HFF-Myc (cell line): ENCODE results near the gene TMEM9B.
"Not testable (repeated sequence)": the region's sequence is repeated elsewhere in the genome, so short reads cannot be mapped to it uniquely, and the experiment has no call there.

Experiments used
- DNase-seq: peaks from one replicate; pipeline ENCODE4 v3.0.0-alpha.2; 2011; ENCODE audit warnings: low read depth; ENCODE audit errors: extremely low read depth
- H3K4me3 ChIP-seq: replicated peaks from 2 replicates; pipeline ENCODE4 v1.5.1; 2011; ENCODE audit warnings: low read depth, mild to moderate bottlenecking, control low read depth, low read length
- CTCF ChIP-seq: IDR thresholded peaks from 2 replicates; pipeline ENCODE4 v1.5.1; 2012; ENCODE audit warnings: mild to moderate bottlenecking, low read depth, low read length, control low read depth; ENCODE audit errors: missing control alignments

The TMEM9B gene

GRCh38 chr11:8937659-8938058 is 26.6 kb downstream of the TMEM9B start:
- TF ChIP-seq CTCF: no peak
- no peak overlapping the region for H3K4me3 ChIP-seq
- DNase-seq: no peak

GRCh38 chr11:8937159-8937558 is 27.1 kb downstream of the TMEM9B start:
- no peak for DNase-seq
- no peak for TF ChIP-seq CTCF

GRCh38 chr11:8935789-8936188 is 28.5 kb downstream of the TMEM9B start:
- H3K4me3 ChIP-seq, DNase-seq: not testable (repeated sequence)

More at GRCh38 chr11:8937159-8937558, 27.1 kb downstream of the TMEM9B start:
- H3K4me3 ChIP-seq: no peak overlapping the region

- no peak for TF ChIP-seq CTCF
- no peak for DNase-seq
- no peak overlapping the region for H3K4me3 ChIP-seq
These were observed 29.3 kb downstream of the TMEM9B start for GRCh38 chr11:8934742-8935488.

GRCh38 chr11:8933931-8934330 is 30.3 kb downstream of the TMEM9B start:
- no peak for DNase-seq
- no peak for TF ChIP-seq CTCF
- no peak overlapping the region for H3K4me3 ChIP-seq

GRCh38 chr11:8932564-8933180 is 31.6 kb downstream of the TMEM9B start, which contains the start of gene C11orf16:
Gene C11orf16, minus strand, starts transcription at chr11:8932947. Its CDS starts 639 bp downstream, at chr11:8932308.
- DNase-seq: no peak
- TF ChIP-seq CTCF: no peak
- H3K4me3 ChIP-seq: no peak within 1 kb of the TSS

GRCh38 chr11:8930456-8931175 is 33.6 kb downstream of the TMEM9B start:
- DNase-seq: no peak

More at GRCh38 chr11:8930456-8931175, 33.6 kb downstream of the TMEM9B start:
- TF ChIP-seq CTCF: no peak
- H3K4me3 ChIP-seq: no peak overlapping the region
